GM19468 (cell line): ENCODE data around the gene DNM3.
"Not testable (repeated sequence)": the region's sequence is repeated elsewhere in the genome, so short reads cannot be mapped to it uniquely, and the experiment has no call there.

Experiments used
- ATAC-seq: cut with Tn5 transposase; IDR thresholded peaks from one replicate; pipeline ENCODE4 v1.9.1; 2021; ENCODE audit warnings: mild to moderate bottlenecking, moderate library complexity, moderate number of reproducible peaks; ENCODE audit not compliant: unreplicated experiment; ENCODE audit errors: extremely low read depth

DNM3 gene

GRCh38 chr1:172071746-172072145, 230.4 kb downstream of the DNM3 start:
- no peak for ATAC-seq

GRCh38 chr1:172079859-172080258, 238.6 kb downstream of the DNM3 start:
- ATAC-seq, result not testable (repeated sequence)

GRCh38 chr1:172083191-172083590, 241.9 kb downstream of the DNM3 start:
- no peak for ATAC-seq

- ATAC-seq, result no peak
These were observed 243.6 kb downstream of the DNM3 start for GRCh38 chr1:172084876-172085275.

DNA sequence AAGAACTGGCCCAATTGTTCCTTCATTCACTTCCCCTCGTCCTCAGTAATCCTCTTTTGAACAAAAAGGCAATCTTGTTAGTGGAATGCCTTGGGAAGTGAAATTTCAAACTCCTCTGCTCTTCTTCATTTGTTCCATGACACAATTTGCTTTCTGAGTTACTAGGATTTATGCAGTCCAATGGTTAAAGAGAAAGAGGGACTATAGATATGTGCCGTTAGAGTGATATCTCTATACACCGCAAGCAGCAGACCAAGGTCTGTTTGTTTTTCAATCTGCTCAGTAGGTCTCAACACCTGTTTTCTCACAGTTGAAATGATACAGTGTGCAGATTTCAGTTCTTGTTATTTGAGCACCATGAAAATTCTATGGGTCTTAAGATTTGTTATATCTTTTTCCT, 244.0 kb downstream of the DNM3 start:
- no peak for ATAC-seq

DNA sequence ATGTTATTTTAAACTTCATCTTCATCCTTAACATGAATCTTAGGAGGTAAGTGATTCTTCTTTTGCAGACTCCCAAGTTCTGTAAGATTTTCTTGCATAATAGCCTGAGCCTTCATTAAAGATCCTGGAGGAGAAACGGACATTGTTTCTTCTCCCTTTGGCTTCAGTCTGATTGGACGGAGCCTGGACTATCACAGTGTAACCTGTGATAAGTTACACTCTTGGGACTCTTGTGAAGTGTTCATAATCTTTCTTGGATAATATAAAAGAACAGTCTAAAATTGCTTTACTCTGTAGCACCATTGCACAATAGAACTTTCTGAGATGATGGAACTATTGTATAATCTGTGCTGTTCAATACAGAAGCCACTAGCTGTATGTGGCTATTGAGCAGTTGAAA, 244.8 kb downstream of the DNM3 start:
- no peak for ATAC-seq

GRCh38 chr1:172088256-172088655, 247.0 kb downstream of the DNM3 start:
- no peak for ATAC-seq

DNA sequence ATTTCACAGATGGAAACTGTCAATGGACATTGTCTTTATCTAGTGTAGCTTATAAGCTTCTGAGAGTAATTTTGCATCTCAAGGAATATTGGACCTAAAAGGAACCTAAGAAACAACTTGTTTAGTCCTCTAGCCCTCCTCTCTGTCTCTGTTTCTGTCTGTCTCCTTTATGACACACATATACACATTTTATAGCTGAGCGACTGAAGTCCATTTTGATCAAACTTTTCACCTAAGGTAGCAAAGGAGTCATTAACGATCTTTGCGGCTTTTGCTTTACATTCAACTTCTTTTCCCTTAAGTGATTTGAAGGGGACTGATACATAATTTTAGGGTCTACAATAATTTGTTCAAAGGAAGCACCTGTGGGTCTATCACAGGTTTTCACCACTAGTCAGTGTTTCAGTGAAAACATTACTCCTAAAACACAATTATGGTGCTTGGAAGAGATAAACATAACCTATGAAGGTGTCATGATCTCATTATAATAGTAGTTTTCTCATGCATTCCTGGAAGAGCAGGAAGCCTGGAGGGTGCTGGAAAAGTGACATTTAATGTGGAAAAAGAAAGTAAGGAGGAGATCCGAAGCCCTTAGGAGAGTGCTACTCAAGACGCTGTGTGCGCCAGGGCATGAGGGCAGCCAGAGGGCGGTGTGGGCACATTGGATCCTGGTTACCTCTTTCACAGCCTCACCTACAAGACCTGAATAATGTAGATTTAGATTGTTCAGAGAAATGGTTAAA, 248.6 kb downstream of the DNM3 start:
- no peak for ATAC-seq

DNA sequence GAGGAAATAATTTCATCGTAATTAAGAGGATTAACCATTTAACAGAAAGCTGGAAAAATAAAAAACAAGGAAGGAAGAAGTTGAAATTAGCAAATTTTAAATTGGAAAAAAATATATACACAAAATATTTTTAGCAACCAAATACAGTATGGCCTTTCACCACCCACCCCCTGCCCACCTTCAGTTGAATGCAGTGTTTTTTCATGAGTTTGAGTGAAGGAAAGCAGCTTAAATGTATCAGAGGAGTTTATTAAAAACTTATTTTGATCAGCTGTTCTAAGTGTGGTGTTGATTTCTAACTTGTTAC, 249.2 kb downstream of the DNM3 start:
- ATAC-seq, result no peak

DNA sequence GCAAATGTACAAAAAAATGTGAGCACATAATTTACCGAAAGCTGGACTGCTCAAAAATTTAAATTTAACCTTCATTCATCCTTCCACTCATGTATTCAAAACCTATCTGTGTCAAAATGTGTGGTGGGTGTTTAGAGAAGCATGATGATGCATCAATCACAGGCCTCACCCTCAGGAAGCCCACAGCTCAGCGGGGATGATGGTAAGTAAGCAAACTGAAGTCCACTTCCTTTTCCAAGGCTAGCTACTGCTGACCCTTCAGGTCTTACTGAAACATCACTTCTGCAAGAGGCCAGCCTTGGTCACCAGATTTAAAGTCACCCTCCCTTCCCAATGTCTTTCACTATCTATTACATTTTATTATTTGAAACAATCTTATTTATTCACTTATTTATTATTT, 254.5 kb downstream of the DNM3 start:
- ATAC-seq, result no peak

- no peak for ATAC-seq
These were observed 263.9 kb downstream of the DNM3 start for GRCh38 chr1:172105230-172105629.

- ATAC-seq, result no peak
These were observed 266.1 kb downstream of the DNM3 start for GRCh38 chr1:172107316-172107975.

- ATAC-seq, result no peak
These were observed 267.0 kb downstream of the DNM3 start for GRCh38 chr1:172108161-172108893.

DNA sequence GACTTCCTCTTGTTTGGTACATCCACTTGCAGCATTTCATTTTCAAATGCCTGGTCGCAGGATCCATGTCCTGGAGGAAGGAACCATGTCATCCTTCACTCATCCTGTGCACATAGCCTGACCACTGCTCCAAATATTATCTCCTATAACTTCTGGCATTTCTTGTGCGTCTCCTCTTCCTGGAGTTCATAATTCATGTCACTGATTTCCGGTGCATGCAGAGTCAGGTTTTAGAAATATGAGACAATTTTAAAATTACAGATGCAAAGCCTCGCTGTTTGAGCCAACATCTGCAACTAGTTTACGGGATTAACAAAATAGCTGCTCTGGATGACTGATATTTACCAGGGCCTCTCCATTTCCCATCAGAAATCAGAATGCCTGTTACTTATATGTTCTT, 268.1 kb downstream of the DNM3 start:
- ATAC-seq, result no peak

DNA sequence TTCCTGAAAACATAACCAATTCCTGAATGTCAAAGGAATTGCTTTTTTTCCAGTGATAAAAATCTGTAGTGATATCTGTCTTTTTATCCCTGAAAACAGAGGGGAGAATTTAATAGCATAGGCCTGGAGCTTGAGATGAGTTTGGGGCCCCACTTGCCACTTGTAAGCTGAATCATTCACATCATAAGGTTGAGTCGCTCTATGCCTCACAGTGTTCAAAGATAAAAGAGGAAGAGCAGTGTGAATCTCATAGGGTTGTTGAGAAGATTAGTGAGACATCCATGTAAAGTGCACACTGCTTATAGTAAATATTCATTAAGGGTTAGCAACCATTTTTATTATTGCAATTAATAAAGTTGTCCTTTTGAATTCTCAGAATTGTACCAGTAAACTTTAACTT, 271.3 kb downstream of the DNM3 start:
- no peak for ATAC-seq

GRCh38 chr1:172117800-172118199, 276.5 kb downstream of the DNM3 start:
- peak; percentile 70 for ATAC-seq

DNA sequence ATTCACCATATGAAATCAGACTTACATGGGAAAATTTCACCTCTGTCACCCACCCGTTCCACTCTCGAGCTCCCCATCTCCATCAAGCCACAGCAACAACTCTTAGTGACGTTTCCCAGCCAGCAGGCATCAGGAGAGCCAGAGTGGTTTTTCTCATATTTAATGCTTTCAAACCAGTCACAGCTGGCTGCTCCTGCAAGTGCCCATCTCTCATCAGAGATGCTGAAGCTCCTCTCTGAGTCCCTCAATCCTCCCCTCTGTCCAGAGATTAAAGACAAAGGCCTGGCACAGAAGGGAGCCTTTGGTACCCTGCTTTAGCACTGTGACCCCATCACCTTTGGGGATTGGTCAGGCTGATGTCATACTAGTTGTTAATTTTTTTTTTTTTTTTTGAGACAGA, 277.3 kb downstream of the DNM3 start:
- ATAC-seq, result no peak

DNA sequence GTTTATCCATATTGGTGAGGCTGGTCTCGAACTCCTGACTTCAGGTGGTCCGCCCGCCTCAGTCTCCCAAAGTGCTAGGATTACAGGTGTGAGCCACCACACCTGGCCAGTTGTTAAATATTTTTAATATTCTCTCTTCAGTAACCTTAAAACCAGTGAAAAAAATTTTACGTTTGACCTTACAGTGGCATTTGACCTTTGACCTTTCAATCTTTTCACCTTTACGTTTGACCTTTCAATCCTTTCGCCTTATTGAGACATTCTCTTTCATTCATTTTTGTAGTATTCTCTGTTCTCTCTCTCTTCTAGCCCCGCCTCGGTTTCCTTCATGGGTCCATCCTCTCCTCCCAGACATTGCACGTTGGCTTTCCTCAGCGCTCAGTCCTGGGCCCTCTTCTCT, 277.9 kb downstream of the DNM3 start:
- no peak for ATAC-seq

DNA sequence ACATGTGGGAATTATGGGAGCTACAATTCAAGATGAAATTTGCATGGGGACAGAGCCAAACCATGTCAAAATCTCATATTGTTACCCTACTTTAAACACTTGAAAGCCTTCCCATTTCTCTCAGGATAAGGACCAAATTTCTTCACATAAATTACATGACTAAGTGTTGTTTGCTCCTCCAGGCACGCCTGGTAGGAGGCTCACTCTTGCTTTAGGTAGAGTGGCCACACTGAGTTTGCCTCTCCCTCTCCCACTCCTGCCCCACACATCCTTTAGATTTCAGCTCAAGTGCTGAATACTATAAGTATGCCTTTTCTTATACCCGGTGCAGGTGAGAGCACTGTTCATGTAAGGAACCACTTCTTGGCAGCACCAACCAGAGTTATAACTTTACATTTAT, 279.1 kb downstream of the DNM3 start:
- no peak for ATAC-seq

- no peak for ATAC-seq
These were observed 279.9 kb downstream of the DNM3 start for GRCh38 chr1:172121081-172121717.

DNA sequence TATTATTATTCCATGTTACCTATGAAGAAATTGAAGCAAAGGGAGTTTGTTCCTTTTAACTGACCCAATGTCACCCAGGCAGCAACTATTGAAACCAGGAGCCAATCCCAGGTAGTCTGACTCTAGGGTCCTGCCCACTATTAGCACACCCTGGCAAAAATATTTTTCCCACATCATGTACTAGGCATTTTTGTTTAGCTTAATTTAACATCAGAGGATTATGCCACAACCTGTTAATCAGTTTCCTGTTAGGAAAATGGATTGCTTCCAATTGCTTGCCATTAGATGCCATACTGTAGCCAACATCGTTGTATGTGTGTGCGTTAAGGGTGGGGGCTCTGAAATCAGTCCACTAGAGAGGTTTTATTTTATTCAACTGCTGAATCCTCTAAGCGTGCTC, 281.1 kb downstream of the DNM3 start:
- ATAC-seq, result no peak
